NCI-H2029 treated with DMSO at 0.1 percent for 48 hours (cell line): ENCODE data around the gene SYT11.
"Not testable (repeated sequence)": the region's sequence is repeated elsewhere in the genome, so short reads cannot be mapped to it uniquely, and the experiment has no call there.

Experiments used
- DNase-seq: peaks from one replicate; lab custom pipeline; 2025; lab: John Stamatoyannopoulos, UW

SYT11 gene

GRCh38 chr1:155859234-155859829, at the start of gene SYT11:
TSS of gene SYT11 (plus strand) at chr1:155859567. CDS start at chr1:155859762, 195 bp downstream.
- peak; percentile 83 for DNase-seq

- DNase-seq: no peak
These were observed 46.5 kb upstream of the SYT11 start for GRCh38 chr1:155812878-155813277.

- no peak for DNase-seq
These were observed 45.7 kb upstream of the SYT11 start for GRCh38 chr1:155813672-155814071.

- no peak for DNase-seq
These were observed 43.0 kb upstream of the SYT11 start for GRCh38 chr1:155816351-155816750.

- DNase-seq: no peak
These were observed 31.9 kb upstream of the SYT11 start for GRCh38 chr1:155827450-155827849.

GRCh38 chr1:155831279-155831976, 27.9 kb upstream of the SYT11 start:
- no peak for DNase-seq

GRCh38 chr1:155833665-155834295, 25.6 kb upstream of the SYT11 start:
- no peak for DNase-seq

GRCh38 chr1:155834296-155834926, 25.0 kb upstream of the SYT11 start:
- no peak for DNase-seq

- not testable (repeated sequence) for DNase-seq
These were observed 24.4 kb upstream of the SYT11 start for GRCh38 chr1:155834927-155835399.

GRCh38 chr1:155835548-155835947, 23.8 kb upstream of the SYT11 start:
- no peak for DNase-seq

- DNase-seq: no peak
These were observed 19.0 kb upstream of the SYT11 start for GRCh38 chr1:155840386-155840785.

- DNase-seq: no peak
These were observed 14.4 kb upstream of the SYT11 start for GRCh38 chr1:155844860-155845421.

- DNase-seq: no peak
These were observed 11.4 kb upstream of the SYT11 start for GRCh38 chr1:155847823-155848529.

GRCh38 chr1:155850345-155850744, 9.0 kb upstream of the SYT11 start:
- no peak for DNase-seq

GRCh38 chr1:155856257-155856974, 3.0 kb upstream of the SYT11 start:
- no peak for DNase-seq

- DNase-seq: peak; percentile 79
These were observed 2.1 kb upstream of the SYT11 start, which contains the start of gene GON4L for GRCh38 chr1:155856975-155857930. TSS of gene GON4L (minus strand) at chr1:155857214. CDS start at chr1:155853780, 3,434 bp downstream.

GRCh38 chr1:155858800-155859233, 550 bp upstream of the SYT11 start:
- DNase-seq: no peak

- DNase-seq: no peak
These were observed 809 bp downstream of the SYT11 start for GRCh38 chr1:155859881-155860871.
